HG03432 (cell line): ENCODE results near the gene ATP6V0A1.
"Not testable (repeated sequence)": the region's sequence is repeated elsewhere in the genome, so short reads cannot be mapped to it uniquely, and the experiment has no call there.

ENCODE experiments used
- ATAC-seq: cut with Tn5 transposase; IDR thresholded peaks from one replicate; pipeline ENCODE4 v1.9.1; 2021; ENCODE audit warnings: mild to moderate bottlenecking, moderate library complexity; ENCODE audit not compliant: unreplicated experiment

The ATP6V0A1 gene

GRCh38 chr17:42458497-42459255 is at the start of gene ATP6V0A1:
ATP6V0A1 (plus strand) TSS chr17:42458878; CDS start chr17:42460895, 2,017 bp downstream.
- ATAC-seq = peak; percentile 73

GRCh38 chr17:42409523-42410318 is 49.0 kb upstream of the ATP6V0A1 start:
- no peak for ATAC-seq

GRCh38 chr17:42410319-42410685 is 48.4 kb upstream of the ATP6V0A1 start:
- ATAC-seq = no peak

- no peak for ATAC-seq
These were observed 47.3 kb upstream of the ATP6V0A1 start for GRCh38 chr17:42411361-42411760.

- no peak for ATAC-seq
These were observed 46.6 kb upstream of the ATP6V0A1 start for GRCh38 chr17:42411905-42412679.

- ATAC-seq = no peak
These were observed 45.1 kb upstream of the ATP6V0A1 start for GRCh38 chr17:42413464-42414040.

- ATAC-seq = no peak
These were observed 43.8 kb upstream of the ATP6V0A1 start for GRCh38 chr17:42414704-42415409.

GRCh38 chr17:42417981-42418380 is 40.7 kb upstream of the ATP6V0A1 start:
- ATAC-seq = not testable (repeated sequence)

GRCh38 chr17:42421136-42421506 is 37.6 kb upstream of the ATP6V0A1 start:
- ATAC-seq = no peak

GRCh38 chr17:42421507-42422338 is 37.0 kb upstream of the ATP6V0A1 start:
- ATAC-seq = no peak

- no peak for ATAC-seq
These were observed 36.2 kb upstream of the ATP6V0A1 start for GRCh38 chr17:42422412-42422957.

- no peak for ATAC-seq
These were observed 35.5 kb upstream of the ATP6V0A1 start, which contains the start of gene CAVIN1 for GRCh38 chr17:42422958-42423712. CAVIN1 (minus strand) TSS chr17:42423256; CDS start chr17:42423097, 159 bp downstream.

- ATAC-seq = no peak
These were observed 34.9 kb upstream of the ATP6V0A1 start for GRCh38 chr17:42423766-42424165.

- ATAC-seq = no peak
These were observed 33.6 kb upstream of the ATP6V0A1 start for GRCh38 chr17:42424991-42425610.

- no peak for ATAC-seq
These were observed 30.3 kb upstream of the ATP6V0A1 start for GRCh38 chr17:42428141-42428944.

GRCh38 chr17:42429726-42430447 is 28.8 kb upstream of the ATP6V0A1 start:
- ATAC-seq = no peak
